Vagina (tissue), 2 donors: Measurements from ENCODE around the gene CRADD. TPM values are rescaled to one million over a fixed set of nuclear protein-coding genes. Genes with fewer than 3 reads are reported as not detected.
A peak's percentile ranks its signal among the peaks of the same experiment; 100 is the strongest.

Source experiments
- DNase-seq, 2 donors: peaks; one replicate each; pipeline ENCODE4 v3.0.0-alpha.2; 2017; ENCODE audit errors: extremely low spot score in 2 of 2
- H3K27ac ChIP-seq: fragments of 200-600 bp; sonication (generic); one replicate; pipeline ENCODE4 v1.5.1; 2019
- H3K27me3 ChIP-seq: fragments of 200-600 bp; sonication (generic); one replicate; pipeline ENCODE4 v1.5.1; 2019
- H3K36me3 ChIP-seq, 2 donors: fragments of 200-600 bp; sonication (generic); one replicate each; pipeline ENCODE4 v1.5.1; 2017 to 2019
- H3K4me1 ChIP-seq: fragments of 200-600 bp; sonication (generic); one replicate; pipeline ENCODE4 v1.5.1; 2019
- H3K4me3 ChIP-seq, 2 donors: fragments of 200-600 bp; sonication (generic); 1 replicate in 1 of 2; 2 replicates in 1 of 2; pipeline ENCODE4 v1.5.1; 2016 to 2019
- H3K9me3 ChIP-seq: fragments of 200-600 bp; sonication (generic); one replicate; pipeline ENCODE4 v1.5.1; 2019
- POLR2A ChIP-seq, 2 donors: fragments of 450-650 bp; IDR thresholded peaks; one replicate each; pipeline ENCODE4 v1.6.1; 2017; ENCODE audit warnings: antibody characterized with exemption in 2 of 2, mild to moderate bottlenecking in 2 of 2, moderate library complexity in 2 of 2
- POLR2AphosphoS5 ChIP-seq, 2 donors: sonication (generic); formaldehyde crosslinking; IDR thresholded peaks; one replicate each; pipeline ENCODE4 v1.9.0; 2017; ENCODE audit warnings: antibody characterized with exemption in 2 of 2, mild to moderate bottlenecking in 2 of 2, low read depth in 1 of 2; ENCODE audit not compliant: insufficient read depth in 1 of 2
- intact Hi-C: fragments of 100-400 bp; cut with DNase I; formaldehyde crosslinking; loops from one replicate; pipeline ENCODE4 v1.15.1; 2023
- total RNA-seq: library from RNA; depleted of rRNA; stranded (reverse); fragments of >200 nt; gene quantifications from one replicate; pipeline ENCODE4 v1.2.3, GENCODE V29; 2016
- TF ChIP-seq, protein P1 (sequence below), 3 experiments: fragments of 450-650 bp in 2 of 3; fragments of 200-600 bp in 1 of 3; sonication (generic) in 1 of 3; IDR thresholded peaks; one replicate each; pipeline ENCODE4 v1.5.1; 2017 to 2019; ENCODE audit warnings: antibody characterized with exemption in 3 of 3, mild to moderate bottlenecking in 2 of 3, moderate library complexity in 2 of 3

CRADD gene
- total RNA-seq, 1 donor from 2014 or later = 40.8 TPM

DNA sequence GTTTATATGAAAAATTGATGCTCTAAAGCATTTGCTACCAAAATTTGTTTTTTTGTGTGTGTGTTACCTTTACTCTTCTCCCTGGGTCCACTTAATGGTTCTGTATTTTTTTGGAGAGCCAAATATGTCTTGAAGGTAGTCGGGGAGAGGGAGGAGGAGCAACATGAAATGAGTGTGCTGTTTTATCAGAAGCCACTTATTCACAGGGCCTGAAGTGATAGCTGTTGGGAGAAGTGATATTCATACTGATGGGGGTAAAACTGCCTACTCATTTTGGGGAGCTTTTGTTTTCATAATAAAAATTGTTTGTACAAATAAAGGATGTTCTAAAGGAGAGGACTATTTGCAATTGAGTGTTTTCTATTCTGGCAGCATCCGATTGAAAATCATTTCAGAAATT, 29.2 kb downstream of the CRADD start:
- peaks cover 40% of the 10 kb centered on the region for H3K4me1 ChIP-seq
- no peak for DNase-seq
- peaks cover 0 to 7% of the 10 kb centered on the region in 2 donors for H3K36me3 ChIP-seq
- peak overlapping the region; percentile 39 for H3K27ac ChIP-seq
- no peak overlapping the region for H3K4me3 ChIP-seq
- H3K9me3 ChIP-seq = peaks cover 5% of the 10 kb centered on the region
- no peak for TF ChIP-seq POLR2A (IDR thresholded peaks at IDR 0.05)
- TF ChIP-seq, protein P1, sequence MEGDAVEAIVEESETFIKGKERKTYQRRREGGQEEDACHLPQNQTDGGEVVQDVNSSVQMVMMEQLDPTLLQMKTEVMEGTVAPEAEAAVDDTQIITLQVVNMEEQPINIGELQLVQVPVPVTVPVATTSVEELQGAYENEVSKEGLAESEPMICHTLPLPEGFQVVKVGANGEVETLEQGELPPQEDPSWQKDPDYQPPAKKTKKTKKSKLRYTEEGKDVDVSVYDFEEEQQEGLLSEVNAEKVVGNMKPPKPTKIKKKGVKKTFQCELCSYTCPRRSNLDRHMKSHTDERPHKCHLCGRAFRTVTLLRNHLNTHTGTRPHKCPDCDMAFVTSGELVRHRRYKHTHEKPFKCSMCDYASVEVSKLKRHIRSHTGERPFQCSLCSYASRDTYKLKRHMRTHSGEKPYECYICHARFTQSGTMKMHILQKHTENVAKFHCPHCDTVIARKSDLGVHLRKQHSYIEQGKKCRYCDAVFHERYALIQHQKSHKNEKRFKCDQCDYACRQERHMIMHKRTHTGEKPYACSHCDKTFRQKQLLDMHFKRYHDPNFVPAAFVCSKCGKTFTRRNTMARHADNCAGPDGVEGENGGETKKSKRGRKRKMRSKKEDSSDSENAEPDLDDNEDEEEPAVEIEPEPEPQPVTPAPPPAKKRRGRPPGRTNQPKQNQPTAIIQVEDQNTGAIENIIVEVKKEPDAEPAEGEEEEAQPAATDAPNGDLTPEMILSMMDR (IDR thresholded peaks at IDR 0.05) = no peak
- TF ChIP-seq POLR2AphosphoS5 (IDR thresholded peaks at IDR 0.05; ENCODE audit: insufficient read depth in 1 of 2, low read depth in 1 of 2) = no peak
- intact Hi-C loops = no loop called here
- H3K27me3 ChIP-seq = no peaks in the 10 kb centered on the region

DNA sequence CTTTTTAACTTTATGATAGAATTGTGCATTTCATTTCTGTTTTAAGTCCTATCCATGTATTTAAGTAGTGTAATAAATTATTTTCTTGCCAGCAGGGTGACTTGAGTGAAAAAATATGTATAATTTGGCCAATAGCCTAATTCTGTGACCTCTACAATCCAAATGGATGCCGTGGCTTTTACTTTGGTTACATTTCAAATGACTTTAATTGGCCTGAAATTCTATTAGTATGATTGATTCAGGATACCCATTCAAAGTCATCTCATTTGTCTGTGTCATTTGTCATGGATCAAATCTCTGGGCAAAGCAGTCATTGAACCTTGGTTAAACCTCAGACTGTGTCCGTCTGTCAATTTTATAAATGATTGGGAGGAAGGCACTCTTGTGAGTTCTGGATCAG, 29.6 kb downstream of the CRADD start:
- Histone ChIP-seq H3K4me3 (no peak overlapping the region), H3K27ac (peak overlapping the region; percentile 39), H3K27me3 (no peaks in the 10 kb centered on the region), H3K36me3 (peaks cover 0 to 7% of the 10 kb centered on the region in 2 donors), H3K9me3 (peaks cover 5% of the 10 kb centered on the region), H3K4me1 (peaks cover 40% of the 10 kb centered on the region)
- intact Hi-C loops = no loop called here
- DNase-seq = no peak
- no peak for TF ChIP-seq POLR2A (IDR thresholded peaks at IDR 0.05)
- TF ChIP-seq, protein P1 (IDR thresholded peaks at IDR 0.05) = no peak
- TF ChIP-seq POLR2AphosphoS5 (IDR thresholded peaks at IDR 0.05; ENCODE audit: insufficient read depth in 1 of 2, low read depth in 1 of 2) = no peak

DNA sequence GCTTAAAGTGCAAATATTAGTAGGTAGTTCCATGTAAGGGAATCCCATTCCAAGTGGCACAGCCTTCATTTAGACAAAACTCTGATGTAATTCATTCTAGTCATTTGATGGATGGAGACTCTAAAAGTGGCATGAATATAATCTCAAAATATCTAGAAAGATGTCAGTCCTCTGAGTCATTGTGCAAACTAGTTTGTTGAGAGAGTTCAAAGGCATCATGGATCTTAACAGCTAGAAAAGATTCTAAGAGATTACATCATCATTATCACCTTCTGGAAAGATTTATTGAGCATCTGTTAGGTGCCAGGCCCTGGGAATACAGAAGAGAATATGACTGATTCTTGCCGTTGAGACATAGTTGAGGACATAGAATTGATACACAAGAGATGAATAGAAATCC, 30.7 kb downstream of the CRADD start:
- intact Hi-C loops = no loop called here
- H3K27ac ChIP-seq = peak overlapping the region; percentile 39
- H3K4me3 ChIP-seq = no peak overlapping the region
- H3K27me3 ChIP-seq = no peaks in the 10 kb centered on the region
- peaks cover 40% of the 10 kb centered on the region for H3K4me1 ChIP-seq
- no peak for DNase-seq
- peaks cover 5% of the 10 kb centered on the region for H3K9me3 ChIP-seq
- peak in 1 of 2 donors; percentile 31 for TF ChIP-seq POLR2AphosphoS5 (IDR thresholded peaks at IDR 0.05; ENCODE audit: insufficient read depth in 1 of 2, low read depth in 1 of 2)
- TF ChIP-seq, protein P1 (IDR thresholded peaks at IDR 0.05) = no peak
- H3K36me3 ChIP-seq = peaks cover 0 to 7% of the 10 kb centered on the region in 2 donors

DNA sequence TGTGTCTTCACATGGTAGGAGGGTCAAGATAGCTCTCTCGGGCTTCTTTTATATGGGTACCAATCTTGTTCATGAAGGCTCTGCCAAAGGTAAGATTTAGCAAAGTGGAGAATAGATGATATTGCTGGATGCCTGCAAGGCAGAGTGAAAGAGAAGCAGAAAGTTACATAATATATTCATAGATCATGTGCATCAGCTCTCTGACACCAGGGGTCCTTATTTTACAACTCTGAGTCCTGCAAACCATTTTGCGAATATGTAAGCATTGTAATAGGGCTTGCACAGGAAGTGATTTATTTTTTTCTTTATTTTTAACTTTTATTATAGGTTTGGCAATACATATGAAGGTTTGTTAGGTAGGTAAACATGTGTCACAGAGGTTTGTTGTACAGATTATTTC, 31.8 kb downstream of the CRADD start:
- Histone ChIP-seq H3K27ac (no peak overlapping the region), H3K4me1 (peaks cover 34% of the 10 kb centered on the region), H3K4me3 (no peak overlapping the region), H3K36me3 (peaks cover 0 to 7% of the 10 kb centered on the region in 2 donors), H3K9me3 (peaks cover 5% of the 10 kb centered on the region), H3K27me3 (no peaks in the 10 kb centered on the region)
- TF ChIP-seq POLR2A (IDR thresholded peaks at IDR 0.05) (no peak), POLR2AphosphoS5 (IDR thresholded peaks at IDR 0.05; ENCODE audit: insufficient read depth in 1 of 2, low read depth in 1 of 2) (no peak)
- TF ChIP-seq, protein P1 (IDR thresholded peaks at IDR 0.05) = no peak
- intact Hi-C loops = no loop called here
- DNase-seq = no peak

DNA sequence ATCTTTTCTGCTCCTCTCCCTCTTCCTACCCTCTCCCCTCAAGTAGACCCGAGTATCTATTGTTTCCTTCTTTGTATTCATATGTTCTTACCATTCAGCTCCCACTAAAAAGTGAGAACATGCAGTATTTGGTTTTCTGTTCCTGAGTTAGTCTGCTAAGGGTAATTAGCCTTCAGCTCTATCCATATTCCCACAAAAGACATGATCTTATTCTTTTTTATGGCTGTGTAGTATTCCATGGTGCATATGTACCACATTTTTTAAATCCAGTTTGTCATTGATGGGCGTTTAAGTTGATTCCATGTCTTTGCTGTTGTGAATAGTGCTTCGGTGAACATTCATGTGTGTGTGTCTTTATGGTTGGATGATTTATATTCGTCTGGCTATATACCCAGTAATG, 32.2 kb downstream of the CRADD start:
- TF ChIP-seq, protein P1 (IDR thresholded peaks at IDR 0.05) = no peak
- no peak for TF ChIP-seq POLR2AphosphoS5 (IDR thresholded peaks at IDR 0.05; ENCODE audit: insufficient read depth in 1 of 2, low read depth in 1 of 2)
- H3K27ac ChIP-seq = peak overlapping the region; percentile 79
- peaks cover 34% of the 10 kb centered on the region for H3K4me1 ChIP-seq
- DNase-seq = no peak
- H3K27me3 ChIP-seq = no peaks in the 10 kb centered on the region
- H3K9me3 ChIP-seq = peaks cover 5% of the 10 kb centered on the region
- H3K4me3 ChIP-seq = no peak overlapping the region
- H3K36me3 ChIP-seq = peaks cover 0 to 7% of the 10 kb centered on the region in 2 donors
- intact Hi-C loops = no loop called here
